Eye (tissue), 1 donor: ENCODE measurements around the gene IRF8.

Source experiments
- DNase-seq: peaks from one replicate; pipeline ENCODE4 v3.0.0-alpha.2; 2015

IRF8 gene

DNA sequence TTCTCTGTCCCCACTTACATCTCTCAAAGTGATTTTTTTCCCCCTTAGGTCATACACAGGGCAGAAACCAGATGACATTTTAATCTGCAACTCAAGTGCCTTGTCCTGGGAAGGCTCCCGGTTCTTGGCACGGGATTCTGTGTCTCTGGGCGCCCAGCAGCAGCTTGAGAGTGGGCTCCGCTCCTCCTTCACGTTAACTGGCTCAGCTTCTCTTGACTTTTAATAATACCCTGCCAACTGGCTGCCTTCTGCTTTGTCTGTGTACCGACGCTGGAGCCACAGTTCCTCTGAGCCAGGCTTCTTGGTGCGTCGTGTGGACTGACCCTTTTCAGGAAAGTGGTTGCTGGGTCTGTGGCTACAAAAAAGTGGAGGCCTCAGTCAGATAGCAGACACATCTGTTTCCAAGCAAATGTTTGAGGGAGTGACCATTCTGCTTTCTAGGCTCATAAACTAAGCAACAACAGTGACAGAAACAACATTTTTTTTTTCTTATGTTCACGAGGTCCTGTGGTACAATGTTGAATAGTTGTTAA is 64.9 kb downstream of the IRF8 start:
- peak; percentile 52 for DNase-seq

DNA sequence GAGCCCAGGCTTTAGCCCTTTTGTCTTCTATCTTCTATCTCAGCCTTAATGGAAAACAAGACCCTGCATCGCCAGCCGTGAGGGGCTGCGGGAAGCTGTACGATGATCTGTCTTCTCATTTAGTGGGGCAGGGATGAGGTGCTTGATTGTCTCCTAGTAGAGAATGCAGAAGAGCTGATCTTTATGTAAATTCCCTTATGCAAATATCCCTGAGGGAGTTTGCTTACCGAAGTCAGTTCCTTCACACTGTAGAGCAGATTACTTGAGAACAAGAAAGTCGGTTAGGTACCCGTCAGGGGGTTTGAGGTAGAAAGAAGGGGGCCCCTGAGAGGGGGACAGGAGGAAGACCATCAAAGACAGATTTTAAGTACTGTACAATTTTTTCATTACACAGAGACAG is 66.2 kb downstream of the IRF8 start:
- no peak for DNase-seq

- no peak for DNase-seq
These were observed 68.1 kb downstream of the IRF8 start for GRCh38 chr16:85967111-85967510.

DNA sequence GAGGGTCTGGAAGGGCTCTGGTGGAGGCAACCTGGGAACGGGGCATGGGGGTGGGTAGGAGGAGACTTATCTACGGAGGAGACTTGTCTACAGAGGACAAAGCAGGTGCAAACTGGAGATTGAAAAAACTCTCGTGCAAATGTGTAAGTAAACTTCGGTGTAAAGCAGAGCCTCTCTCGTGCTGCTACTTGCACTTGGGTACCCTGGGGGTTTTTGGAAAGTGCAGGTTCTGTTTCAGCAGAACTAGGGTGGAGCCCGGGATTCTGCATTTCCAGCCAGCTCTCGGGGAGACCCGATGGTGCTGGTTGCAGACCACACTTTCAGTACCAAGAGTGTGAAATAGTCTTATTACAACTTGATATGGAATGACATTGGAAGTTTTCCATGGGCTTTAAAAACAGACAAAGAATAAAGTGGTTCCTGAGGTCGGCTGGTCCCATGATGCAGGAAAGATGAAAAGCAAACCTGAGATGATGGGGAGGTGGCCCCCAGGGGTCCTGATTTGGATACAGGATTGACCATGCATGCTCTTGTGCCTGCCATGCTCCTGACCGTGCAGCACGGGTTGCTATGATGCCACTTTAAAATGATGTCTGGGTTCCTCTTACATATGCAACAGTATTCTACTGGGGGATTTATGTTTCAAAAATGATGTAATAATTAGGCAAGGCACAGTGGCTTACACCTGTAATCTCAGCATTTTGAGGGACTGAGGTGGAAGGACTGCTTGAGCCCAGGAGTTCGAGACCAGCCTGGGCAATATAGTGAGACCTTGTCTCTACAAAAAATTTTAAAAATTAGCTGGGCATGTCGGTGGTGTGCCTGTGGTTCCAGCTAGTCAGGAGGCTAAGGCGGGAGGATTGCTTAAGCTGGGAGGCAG is 69.3 kb downstream of the IRF8 start:
- no peak for DNase-seq

GRCh38 chr16:85969159-85969558 is 70.2 kb downstream of the IRF8 start:
- DNase-seq = no peak

DNA sequence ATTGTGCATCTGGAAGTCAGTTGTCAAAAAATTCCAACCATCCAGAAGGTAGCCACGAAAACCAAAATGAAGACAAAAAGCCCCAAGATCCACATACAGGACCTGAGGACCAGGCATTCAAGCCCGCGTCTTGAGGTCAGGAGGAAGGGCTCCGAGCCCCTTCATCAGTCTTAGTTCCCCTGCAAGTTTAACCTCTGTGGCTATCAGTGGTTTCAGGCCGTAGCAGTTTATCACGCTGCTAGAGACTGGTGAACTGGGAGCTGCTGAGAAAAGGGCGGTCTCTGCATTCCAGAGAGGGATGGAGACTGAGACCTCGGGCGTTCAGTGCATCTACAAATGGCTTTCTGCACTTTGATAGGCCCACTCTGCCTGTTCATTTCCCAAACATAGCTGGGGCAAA is 70.6 kb downstream of the IRF8 start:
- no peak for DNase-seq

DNA sequence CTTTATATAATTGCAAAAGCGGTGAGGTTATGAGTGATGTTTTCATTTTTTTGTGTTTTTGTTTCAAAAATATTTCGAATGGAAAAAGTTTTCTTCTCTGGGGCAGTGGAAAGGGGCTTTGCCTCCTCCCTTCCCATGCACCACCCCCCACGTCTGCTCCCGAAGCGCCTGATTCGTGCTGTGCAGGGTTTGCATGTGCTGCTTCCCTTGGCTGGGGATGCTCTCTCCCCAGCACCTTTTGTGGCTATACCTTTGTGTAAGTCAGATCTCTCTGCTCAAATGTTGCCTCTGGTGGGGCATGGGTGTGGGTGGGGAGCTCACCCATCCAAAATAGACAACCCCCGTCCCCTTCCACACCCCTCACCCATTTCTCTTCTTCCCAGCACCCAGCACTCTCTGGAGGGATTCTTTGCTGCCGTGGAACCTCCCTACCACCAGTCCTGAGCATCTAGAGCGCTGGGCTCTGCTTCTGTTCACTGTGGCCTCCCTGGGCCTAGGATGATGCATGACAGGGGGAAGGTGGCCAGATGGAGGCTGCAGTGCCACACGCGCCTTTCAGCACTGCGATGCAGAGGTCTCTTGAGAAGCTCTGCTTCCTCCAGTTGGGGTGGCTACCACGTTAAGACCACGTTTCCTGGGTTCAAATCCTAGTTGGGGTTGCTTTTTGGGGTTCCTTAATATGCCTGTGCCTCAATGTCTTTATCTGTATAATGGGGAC is 71.2 kb downstream of the IRF8 start:
- no peak for DNase-seq

DNA sequence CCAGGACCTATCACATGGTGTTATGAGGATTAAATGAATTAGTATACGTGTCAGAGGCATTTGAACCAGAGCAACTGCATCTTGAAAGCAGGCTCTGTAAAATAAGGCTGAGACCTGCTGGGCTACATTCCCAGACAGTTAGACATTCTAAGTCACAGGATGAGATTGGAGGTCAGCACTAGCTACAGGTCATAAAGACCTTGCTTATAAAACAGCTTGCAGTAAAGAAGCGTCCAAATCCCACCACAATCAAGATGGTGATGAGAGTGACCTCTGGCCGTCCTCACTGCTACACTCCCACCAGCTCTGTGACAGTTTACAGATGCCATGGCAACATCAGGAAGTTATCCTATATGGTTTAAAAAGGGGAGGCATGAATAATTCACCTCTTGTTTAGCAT is 71.8 kb downstream of the IRF8 start:
- DNase-seq = no peak
